MCF 10A (cell line): Measurements from ENCODE around the gene NQO2. TPM values are rescaled to one million over a fixed set of nuclear protein-coding genes. Genes with fewer than 3 reads are reported as not detected.

ENCODE experiments used
- BruUV-seq: library from RNA; stranded (reverse); fragments of 400-500 nt; replicated peaks from 2 replicates; lab custom pipeline; 2021; lab: Mats Ljungman, UMichigan
- CTCF ChIA-PET: fragments of 300-600 bp; sonication (Branson Sonifier 250); formaldehyde crosslinking; extraction: SDS; loops from one replicate; lab custom pipeline; 2021; ENCODE audit warnings: antibody characterized with exemption, inconsistent platforms; lab: Yijun Ruan, JAX
- POLR2A ChIA-PET: fragments of 300-600, 350-650 bp; sonication (Branson Sonifier 250); formaldehyde crosslinking; extraction: SDS; loops from one replicate; lab custom pipeline; 2020; ENCODE audit warnings: antibody characterized with exemption, inconsistent platforms; lab: Yijun Ruan, JAX
- DNase-seq: peaks from one replicate; pipeline ENCODE4 v3.0.0-alpha.2; 2018; ENCODE audit not compliant: unreplicated experiment
- H3K27ac Mint-ChIP-seq: one replicate; pipeline ENCODE4 v1.8.0; 2022; ENCODE audit warnings: mild to moderate bottlenecking, low read depth, mixed read lengths; ENCODE audit not compliant: unreplicated experiment
- H3K27me3 Mint-ChIP-seq: one replicate; pipeline ENCODE4 v1.8.0; 2022; ENCODE audit warnings: mixed read lengths; ENCODE audit not compliant: insufficient read depth, unreplicated experiment
- H3K36me3 Mint-ChIP-seq: one replicate; pipeline ENCODE4 v1.8.0; 2022; ENCODE audit warnings: mild to moderate bottlenecking, moderate library complexity, mixed read lengths; ENCODE audit not compliant: insufficient read depth, unreplicated experiment
- H3K4me1 Mint-ChIP-seq: one replicate; pipeline ENCODE4 v1.8.0; 2022; ENCODE audit warnings: mixed read lengths; ENCODE audit not compliant: insufficient read depth, unreplicated experiment
- H3K4me3 Mint-ChIP-seq: one replicate; pipeline ENCODE4 v1.8.0; 2022; ENCODE audit warnings: mild to moderate bottlenecking, moderate library complexity, mixed read lengths; ENCODE audit not compliant: unreplicated experiment
- H3K9me3 Mint-ChIP-seq: one replicate; pipeline ENCODE4 v1.8.0; 2022; ENCODE audit warnings: mixed read lengths; ENCODE audit not compliant: unreplicated experiment
- intact Hi-C: fragments of 100-400 bp; cut with micrococcal nuclease; formaldehyde crosslinking; loops from 2 replicates; pipeline ENCODE4 v1.14.1; 2022
- total RNA-seq: library from RNA; stranded (reverse); gene quantifications from 2 replicates; pipeline ENCODE4 v1.2.3, GENCODE V29; 2022
- TF ChIP-seq, protein P1 (sequence below): fragments of 200-600 bp; IDR thresholded peaks from one replicate; pipeline ENCODE4 v1.8.0; 2022; ENCODE audit warnings: antibody characterized with exemption, mild to moderate bottlenecking; ENCODE audit not compliant: unreplicated experiment

NQO2 gene
- total RNA-seq, 1 experiment from 2014 or later: 18.6 TPM

- Mint-ChIP-seq H3K4me1 (peaks cover 14% of the 10 kb centered on the region), H3K27ac (no peak overlapping the region), H3K9me3 (no peaks in the 10 kb centered on the region), H3K4me3 (no peak overlapping the region), H3K36me3 (no peaks in the 10 kb centered on the region), H3K27me3 (no peaks in the 10 kb centered on the region)
- no peak for DNase-seq
- TF ChIP-seq, protein P1, sequence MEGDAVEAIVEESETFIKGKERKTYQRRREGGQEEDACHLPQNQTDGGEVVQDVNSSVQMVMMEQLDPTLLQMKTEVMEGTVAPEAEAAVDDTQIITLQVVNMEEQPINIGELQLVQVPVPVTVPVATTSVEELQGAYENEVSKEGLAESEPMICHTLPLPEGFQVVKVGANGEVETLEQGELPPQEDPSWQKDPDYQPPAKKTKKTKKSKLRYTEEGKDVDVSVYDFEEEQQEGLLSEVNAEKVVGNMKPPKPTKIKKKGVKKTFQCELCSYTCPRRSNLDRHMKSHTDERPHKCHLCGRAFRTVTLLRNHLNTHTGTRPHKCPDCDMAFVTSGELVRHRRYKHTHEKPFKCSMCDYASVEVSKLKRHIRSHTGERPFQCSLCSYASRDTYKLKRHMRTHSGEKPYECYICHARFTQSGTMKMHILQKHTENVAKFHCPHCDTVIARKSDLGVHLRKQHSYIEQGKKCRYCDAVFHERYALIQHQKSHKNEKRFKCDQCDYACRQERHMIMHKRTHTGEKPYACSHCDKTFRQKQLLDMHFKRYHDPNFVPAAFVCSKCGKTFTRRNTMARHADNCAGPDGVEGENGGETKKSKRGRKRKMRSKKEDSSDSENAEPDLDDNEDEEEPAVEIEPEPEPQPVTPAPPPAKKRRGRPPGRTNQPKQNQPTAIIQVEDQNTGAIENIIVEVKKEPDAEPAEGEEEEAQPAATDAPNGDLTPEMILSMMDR: no peak
- intact Hi-C loops: no loop called here
- no TSS peak for BruUV-seq
- POLR2A ChIA-PET: interaction anchor here (1.9 to 2.4 kb wide), 2 partner anchors 7 to 9 kb away, joined by 4 to 12 read pairs; partner anchors contain the start of gene SERPINB6
- CTCF ChIA-PET: interaction anchor here (0.8 to 2.6 kb wide), 2 partner anchors 8 to 46 kb away, joined by 3 to 8 read pairs; no protein-coding TSS in a partner anchor
Measured at GRCh38 chr6:2978923-2979322, 20.8 kb upstream of the NQO2 start.

- TF ChIP-seq, protein P1: no peak
- no peak overlapping the region for H3K4me3 Mint-ChIP-seq
- no peaks in the 10 kb centered on the region for H3K9me3 Mint-ChIP-seq
- BruUV-seq: no TSS peak
- intact Hi-C loops: no loop called here
- no peaks in the 10 kb centered on the region for H3K36me3 Mint-ChIP-seq
- H3K27ac Mint-ChIP-seq: no peak overlapping the region
- peaks cover 14% of the 10 kb centered on the region for H3K4me1 Mint-ChIP-seq
- ChIA-PET CTCF (interaction anchor here (0.5 to 0.9 kb wide), 2 partner anchors 171 to 229 kb away, joined by 3 read pairs; no protein-coding TSS in a partner anchor), POLR2A (interaction anchor here (1.9 to 2.4 kb wide), 3 partner anchors 8 to 10 kb away, joined by 4 to 13 read pairs (median 12); partner anchors contain the start of gene SERPINB6)
- no peaks in the 10 kb centered on the region for H3K27me3 Mint-ChIP-seq
- DNase-seq: no peak
Measured at GRCh38 chr6:2979819-2980464, 19.8 kb upstream of the NQO2 start.

DNA sequence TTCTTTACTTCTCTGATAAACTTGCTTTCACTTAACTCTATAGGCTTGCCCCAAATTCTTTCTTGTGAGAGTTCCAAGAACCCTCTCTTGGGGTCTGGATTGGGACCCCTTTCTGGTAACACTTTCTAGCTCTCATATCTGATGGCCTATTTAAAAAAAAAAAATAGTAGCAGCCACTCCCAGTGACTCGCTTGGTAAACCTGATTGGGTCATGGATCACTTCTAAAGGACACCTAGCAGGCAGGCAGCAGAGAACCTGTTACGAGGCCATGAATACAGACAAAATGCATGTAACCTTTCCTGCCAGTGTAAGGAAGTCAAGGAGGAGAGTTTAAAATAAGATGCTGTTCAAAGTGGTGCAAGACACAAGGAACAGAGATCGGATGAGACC is 19.2 kb upstream of the NQO2 start:
- no peaks in the 10 kb centered on the region for H3K9me3 Mint-ChIP-seq
- BruUV-seq: no TSS peak
- CTCF ChIA-PET: interaction anchor here (0.9 kb wide), 1 partner anchor 172 kb away, joined by 3 read pairs; no protein-coding TSS in a partner anchor
- peaks cover 14% of the 10 kb centered on the region for H3K4me1 Mint-ChIP-seq
- POLR2A ChIA-PET: interaction anchor here (1.9 to 2.1 kb wide), 2 partner anchors 9 to 10 kb away, joined by 4 to 13 read pairs; partner anchors contain the start of gene SERPINB6
- H3K36me3 Mint-ChIP-seq: no peaks in the 10 kb centered on the region
- H3K27me3 Mint-ChIP-seq: no peaks in the 10 kb centered on the region
- intact Hi-C loops: no loop called here
- no peak overlapping the region for H3K4me3 Mint-ChIP-seq
- no peak for DNase-seq
- H3K27ac Mint-ChIP-seq: no peak overlapping the region
- TF ChIP-seq, protein P1: no peak

- Mint-ChIP-seq H3K27me3 (no peaks in the 10 kb centered on the region), H3K4me3 (no peak overlapping the region), H3K27ac (no peak overlapping the region), H3K36me3 (no peaks in the 10 kb centered on the region), H3K9me3 (no peaks in the 10 kb centered on the region), H3K4me1 (peaks cover 31% of the 10 kb centered on the region)
- no TSS peak for BruUV-seq
- intact Hi-C loops: no loop called here
- no peak for DNase-seq
- ChIA-PET POLR2A (interaction anchor here (0.6 kb wide), 1 partner anchor 33 kb away, joined by 3 read pairs; no protein-coding TSS in a partner anchor), CTCF (no interaction called here)
- TF ChIP-seq, protein P1: no peak
Measured at GRCh38 chr6:2982426-2983117, 17.1 kb upstream of the NQO2 start.
